IMR-90 (cell line): ENCODE data around the gene JAKMIP3. TPM values are rescaled to one million over a fixed set of nuclear protein-coding genes. Genes with fewer than 3 reads are reported as not detected.

ENCODE experiments used
- ATAC-seq: fragments of 200-7000 bp; cut with Tn5 transposase; 2 replicates; pipeline ENCODE4 v1.9.1; 2020; ENCODE audit warnings: low read depth, mild to moderate bottlenecking, moderate library complexity
- BruUV-seq: library from RNA; stranded (reverse); fragments of 400-500 nt; replicated peaks from 2 replicates; lab custom pipeline; 2021; lab: Mats Ljungman, UMichigan
- CTCF ChIA-PET: fragments of 300-600 bp; formaldehyde crosslinking; extraction: SDS; loops from one replicate; lab custom pipeline; 2021; ENCODE audit warnings: antibody characterized with exemption; lab: Yijun Ruan, JAX
- POLR2A ChIA-PET: fragments of 300-600 bp; sonication (Branson Sonifier 250); formaldehyde crosslinking; loops from one replicate; lab custom pipeline; 2022; ENCODE audit warnings: antibody characterized with exemption; ENCODE audit not compliant: unreplicated experiment; lab: Charles Lee
- DNase-seq: peaks from one replicate; pipeline ENCODE4 v3.0.0; 2013
- H2AFZ ChIP-seq: replicated peaks from 2 replicates; pipeline ENCODE3; 2013; ENCODE audit warnings: low read length, mild to moderate bottlenecking; ENCODE audit not compliant: poor library complexity
- H2AK5ac ChIP-seq: 2 replicates; pipeline ENCODE4 v1.6.1; 2013; ENCODE audit warnings: low read depth, low read length, inconsistent platforms
- H2AK9ac ChIP-seq: replicated peaks from 2 replicates; pipeline ENCODE3; 2013; ENCODE audit warnings: mild to moderate bottlenecking, low read depth, low read length, moderate library complexity; ENCODE audit not compliant: poor library complexity
- H2BK120ac ChIP-seq: 2 replicates; pipeline ENCODE4 v1.6.1; 2013; ENCODE audit warnings: low read depth, low read length, inconsistent platforms
- H2BK15ac ChIP-seq: 3 replicates; pipeline ENCODE4 v1.6.1; 2013; ENCODE audit warnings: low read depth, low read length, inconsistent platforms
- H2BK20ac ChIP-seq: 2 replicates; pipeline ENCODE4 v1.6.1; 2013; ENCODE audit warnings: low read depth, mild to moderate bottlenecking, inconsistent platforms, low read length, moderate library complexity
- H2BK5ac ChIP-seq: 2 replicates; pipeline ENCODE4 v1.6.1; 2013; ENCODE audit warnings: mild to moderate bottlenecking, low read depth, low read length, inconsistent platforms; ENCODE audit not compliant: poor library complexity, severe bottlenecking
- H3K14ac ChIP-seq: replicated peaks from 2 replicates; pipeline ENCODE4 v1.6.1; 2013; ENCODE audit warnings: low read depth, low read length, inconsistent platforms
- H3K18ac ChIP-seq: 2 replicates; pipeline ENCODE4 v1.6.1; 2013; ENCODE audit warnings: low read depth, low read length, control low read depth
- H3K23ac ChIP-seq: 2 replicates; pipeline ENCODE4 v1.6.1; 2013; ENCODE audit warnings: low read depth, low read length, inconsistent platforms
- H3K27ac ChIP-seq: 2 replicates; pipeline ENCODE4 v1.5.1; 2013; ENCODE audit warnings: mild to moderate bottlenecking, control low read depth, low read length; ENCODE audit not compliant: insufficient read depth
- H3K27me3 ChIP-seq: 2 replicates; pipeline ENCODE4 v1.6.1; 2013; ENCODE audit warnings: low read length; ENCODE audit not compliant: control insufficient read depth, insufficient read depth
- H3K36me3 ChIP-seq: 2 replicates; pipeline ENCODE4 v1.6.1; 2013; ENCODE audit warnings: low read length, mixed read lengths; ENCODE audit not compliant: control insufficient read depth, insufficient read depth
- H3K4ac ChIP-seq: 2 replicates; pipeline ENCODE4 v1.6.1; 2013; ENCODE audit warnings: low read depth, low read length, inconsistent platforms
- H3K4me1 ChIP-seq: 2 replicates; pipeline ENCODE4 v1.6.1; 2013; ENCODE audit warnings: low read length, mixed read lengths; ENCODE audit not compliant: control insufficient read depth, insufficient read depth
- H3K4me2 ChIP-seq: 2 replicates; pipeline ENCODE4 v1.6.1; 2013; ENCODE audit warnings: low read depth, mild to moderate bottlenecking, control low read depth, low read length, moderate library complexity
- H3K4me3 ChIP-seq: 2 replicates; pipeline ENCODE4 v1.5.1; 2013; ENCODE audit warnings: low read depth, mild to moderate bottlenecking, control low read depth, low read length, moderate library complexity; ENCODE audit not compliant: insufficient read depth
- H3K56ac ChIP-seq: 2 replicates; pipeline ENCODE4 v1.6.1; 2013; ENCODE audit warnings: low read length, inconsistent platforms; ENCODE audit not compliant: insufficient read depth; ENCODE audit errors: extremely low read depth
- H3K79me1 ChIP-seq, 2 experiments: 2 replicates each; pipeline ENCODE4 v1.6.1; 2013; ENCODE audit warnings: low read length in 2 of 2, inconsistent platforms in 1 of 2, low read depth in 1 of 2
- H3K9ac ChIP-seq: 2 replicates; pipeline ENCODE4 v1.6.1; 2013; ENCODE audit warnings: low read depth, low read length, control low read depth
- H3K9me1 ChIP-seq: 2 replicates; pipeline ENCODE4 v1.6.1; 2013; ENCODE audit warnings: low read length, inconsistent platforms; ENCODE audit not compliant: insufficient read depth
- H3K9me3 ChIP-seq: 2 replicates; pipeline ENCODE4 v1.6.1; 2013; ENCODE audit warnings: low read length; ENCODE audit not compliant: control insufficient read depth, insufficient read depth
- H4K20me1 ChIP-seq: 2 replicates; pipeline ENCODE4 v1.6.1; 2013; ENCODE audit warnings: low read length, inconsistent platforms; ENCODE audit not compliant: insufficient read depth
- H4K5ac ChIP-seq: 2 replicates; pipeline ENCODE4 v1.6.1; 2013; ENCODE audit warnings: mild to moderate bottlenecking, low read depth, low read length, control low read depth
- H4K8ac ChIP-seq, 2 experiments: 2 replicates each; pipeline ENCODE4 v1.6.1; 2013; ENCODE audit warnings: low read depth in 2 of 2, low read length in 2 of 2, control low read depth in 1 of 2, inconsistent platforms in 1 of 2
- H4K91ac ChIP-seq: 2 replicates; pipeline ENCODE4 v1.6.1; 2013; ENCODE audit warnings: low read depth, low read length, inconsistent platforms; ENCODE audit not compliant: insufficient read depth
- BHLHE40 ChIP-seq: fragments of 150-350 bp; IDR thresholded peaks from 2 replicates; pipeline ENCODE4 v1.6.1; 2016; ENCODE audit warnings: mild to moderate bottlenecking, low read depth, low read length
- CEBPB ChIP-seq: IDR thresholded peaks from 2 replicates; pipeline ENCODE4 v1.6.1; 2012; ENCODE audit warnings: low read depth, low read length, improper control_type of control experiment
- CHD1 ChIP-seq: IDR thresholded peaks from 2 replicates; pipeline ENCODE4 v1.6.1; 2012; ENCODE audit warnings: low read depth, low read length, improper control_type of control experiment
- CTCF ChIP-seq: conservative IDR thresholded peaks from 2 replicates; pipeline ENCODE4 v1.5.1; 2012; ENCODE audit warnings: mild to moderate bottlenecking, low read depth, low read length, improper control_type of control experiment
- FOS ChIP-seq: fragments of 150-350 bp; IDR thresholded peaks from 2 replicates; pipeline ENCODE4 v1.6.1; 2016; ENCODE audit warnings: low read depth, low read length
- MAFK ChIP-seq: IDR thresholded peaks from 2 replicates; pipeline ENCODE4 v1.6.1; 2012; ENCODE audit warnings: low read depth, low read length, improper control_type of control experiment
- MAZ ChIP-seq: IDR thresholded peaks from 2 replicates; pipeline ENCODE4 v1.6.1; 2012; ENCODE audit warnings: low read depth, mild to moderate bottlenecking, low read length, improper control_type of control experiment, moderate library complexity, borderline replicate concordance
- MXI1 ChIP-seq: IDR thresholded peaks from 2 replicates; pipeline ENCODE4 v1.6.1; 2012; ENCODE audit warnings: low read depth, mild to moderate bottlenecking, low read length, moderate library complexity, borderline replicate concordance
- POLR2A ChIP-seq: IDR thresholded peaks from 2 replicates; pipeline ENCODE4 v1.6.1; 2012; ENCODE audit warnings: mild to moderate bottlenecking, low read depth, low read length
- RAD21 ChIP-seq: IDR thresholded peaks from 2 replicates; pipeline ENCODE4 v1.6.1; 2012; ENCODE audit warnings: low read length, improper control_type of control experiment
- RCOR1 ChIP-seq: IDR thresholded peaks from 2 replicates; pipeline ENCODE4 v1.6.1; 2012; ENCODE audit warnings: mild to moderate bottlenecking, low read length, improper control_type of control experiment; ENCODE audit not compliant: insufficient replicate concordance
- RFX5 ChIP-seq: IDR thresholded peaks from 2 replicates; pipeline ENCODE4 v1.8.0; 2012; ENCODE audit warnings: low read depth, mild to moderate bottlenecking, low read length, moderate library complexity
- SMC3 ChIP-seq: fragments of 150-350 bp; IDR thresholded peaks from 2 replicates; pipeline ENCODE4 v1.6.1; 2016; ENCODE audit warnings: low read depth, mild to moderate bottlenecking, antibody characterized with exemption, low read length, moderate library complexity
- USF2 ChIP-seq: fragments of 150-350 bp; IDR thresholded peaks from 2 replicates; pipeline ENCODE4 v1.6.1; 2017; ENCODE audit warnings: mild to moderate bottlenecking, antibody characterized with exemption, low read length, low read depth
- WGBS, 2 experiments: methylation state at CpG; one replicate each; pipeline versions ENCODE4 v1.1.5 to v1.1.7; 2013; ENCODE audit warnings: missing lambda C conversion rate in 2 of 2; ENCODE audit not compliant: insufficient read length in 1 of 2; ENCODE audit errors: extremely low coverage in 2 of 2; 5-methylcytosine and 5-hydroxymethylcytosine counted together
- dilution Hi-C: fragments of 300-500 bp; cut with HindIII; formaldehyde crosslinking; loops from one replicate; pipeline ENCODE4 v1.14.3; 2018; ENCODE audit warnings: low sequenced_read_pairs; ENCODE audit not compliant: unreplicated experiment
- in situ Hi-C: fragments of 300-500 bp; cut with MboI; formaldehyde crosslinking; loops from 3 replicates; pipeline ENCODE4 v1.14.3; 2019; ENCODE audit warnings: low sequenced_read_pairs, inconsistent platforms, mixed read lengths
- intact Hi-C: fragments of 100-400 bp; cut with micrococcal nuclease; formaldehyde crosslinking; loops from 2 replicates; pipeline ENCODE4 v1.10.0; 2022
- polyA plus RNA-seq, 3 experiments: library from polyadenylated mRNA; depleted of rRNA; stranded (reverse); fragments of >200 nt; gene quantifications; 2 replicates each; pipeline ENCODE4 v1.2.3, GENCODE V29; 2012; ENCODE audit warnings: low replicate concordance in 1 of 3
- total RNA-seq: library from RNA; depleted of rRNA; stranded (reverse); fragments of >200 nt; gene quantifications from 2 replicates; pipeline ENCODE4 v1.2.3, GENCODE V29; 2012
- TF ChIP-seq, protein P1 (sequence below): fragments of 150-350 bp; IDR thresholded peaks from 2 replicates; pipeline ENCODE4 v1.6.1; 2016; ENCODE audit warnings: low read depth, mild to moderate bottlenecking, low read length, moderate library complexity, borderline replicate concordance

JAKMIP3 gene
- total and polyA plus RNA-seq, 2 of the 4 experiments (the other 2 are of a cell fraction), result under 0.01 to 0.22 TPM

- dilution Hi-C loops (no loop called here), in situ Hi-C loops (no loop called here), intact Hi-C loops (no loop called here)
- no peak for ATAC-seq
- no TSS peak for BruUV-seq
- H3K18ac ChIP-seq, result no peak overlapping the region
- no peak overlapping the region for H4K8ac ChIP-seq
- POLR2A ChIA-PET, result no interaction called here
- H3K23ac ChIP-seq, result no peak overlapping the region
- no peak overlapping the region for H2BK120ac ChIP-seq
- H3K27me3 ChIP-seq, result peaks cover 33% of the 10 kb centered on the region; the same call in 1 of the 2 replicates
- no peak for DNase-seq
- H4K91ac ChIP-seq, result no peak overlapping the region
- no peaks in the 10 kb centered on the region for H4K20me1 ChIP-seq
- no peak overlapping the region for H2AFZ ChIP-seq
- H3K4me1 ChIP-seq, result no peaks in the 10 kb centered on the region
- H3K9ac ChIP-seq, result no peak overlapping the region
- H3K14ac ChIP-seq, result no peak overlapping the region
- no peak overlapping the region for H2AK9ac ChIP-seq
- no peak overlapping the region for H2BK15ac ChIP-seq
- 68% methylated on average over 4 of the region's 22 CpGs; no CpG with 5 or more reads in 1 of the 2 experiments for WGBS, 2 experiments
- no peak overlapping the region for H3K4ac ChIP-seq
- H3K56ac ChIP-seq, result no peak overlapping the region
- H3K9me3 ChIP-seq, result no peaks in the 10 kb centered on the region
- no peak overlapping the region for H3K27ac ChIP-seq
- no peak overlapping the region for H2BK5ac ChIP-seq
- CTCF ChIA-PET, result no interaction called here
- H2AK5ac ChIP-seq, result no peak overlapping the region
- no peak overlapping the region for H4K5ac ChIP-seq
- H3K4me2 ChIP-seq, result no peak overlapping the region
- H3K79me1 ChIP-seq, result no peaks in the 10 kb centered on the region
- no peak overlapping the region for H3K4me3 ChIP-seq
- no peaks in the 10 kb centered on the region for H3K9me1 ChIP-seq
- H3K36me3 ChIP-seq, result no peaks in the 10 kb centered on the region
- H2BK20ac ChIP-seq, result no peak overlapping the region
- no peak for TF ChIP-seq SMC3
- no peak for TF ChIP-seq FOS
- TF ChIP-seq RFX5, result no peak
- TF ChIP-seq MAZ, result no peak
- TF ChIP-seq USF2, result no peak
- TF ChIP-seq MAFK, result no peak
- no peak for TF ChIP-seq CEBPB
- no peak for TF ChIP-seq BHLHE40
- no peak for TF ChIP-seq MXI1
- no peak for TF ChIP-seq POLR2A
- TF ChIP-seq RAD21, result no peak
- TF ChIP-seq CHD1, result no peak
- TF ChIP-seq CTCF, result no peak
- TF ChIP-seq, protein P1, sequence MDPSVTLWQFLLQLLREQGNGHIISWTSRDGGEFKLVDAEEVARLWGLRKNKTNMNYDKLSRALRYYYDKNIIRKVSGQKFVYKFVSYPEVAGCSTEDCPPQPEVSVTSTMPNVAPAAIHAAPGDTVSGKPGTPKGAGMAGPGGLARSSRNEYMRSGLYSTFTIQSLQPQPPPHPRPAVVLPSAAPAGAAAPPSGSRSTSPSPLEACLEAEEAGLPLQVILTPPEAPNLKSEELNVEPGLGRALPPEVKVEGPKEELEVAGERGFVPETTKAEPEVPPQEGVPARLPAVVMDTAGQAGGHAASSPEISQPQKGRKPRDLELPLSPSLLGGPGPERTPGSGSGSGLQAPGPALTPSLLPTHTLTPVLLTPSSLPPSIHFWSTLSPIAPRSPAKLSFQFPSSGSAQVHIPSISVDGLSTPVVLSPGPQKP, result no peak
- no peak for TF ChIP-seq RCOR1
Measured at GRCh38 chr10:132043861-132044695, 21.7 kb upstream of the JAKMIP3 start.
